Endothelial cell (in vitro differentiated cells): ENCODE results near the gene PRKG1. TPM values are rescaled to one million over a fixed set of nuclear protein-coding genes. Genes with fewer than 3 reads are reported as not detected.

Experiments
- DNase-seq: peaks from one replicate; pipeline ENCODE4 v3.0.0; 2021; ENCODE audit warnings: low spot score
- H3K27ac Mint-ChIP-seq: one replicate; pipeline ENCODE4 v1.8.0; 2021; ENCODE audit warnings: mixed read lengths, inconsistent platforms; ENCODE audit not compliant: unreplicated experiment
- H3K27me3 Mint-ChIP-seq: one replicate; pipeline ENCODE4 v1.8.0; 2021; ENCODE audit warnings: mild to moderate bottlenecking, moderate library complexity, mixed read lengths, inconsistent platforms; ENCODE audit not compliant: unreplicated experiment
- H3K36me3 Mint-ChIP-seq: one replicate; pipeline ENCODE4 v1.8.0; 2021; ENCODE audit warnings: mild to moderate bottlenecking, low read depth, mixed read lengths, inconsistent platforms; ENCODE audit not compliant: unreplicated experiment
- H3K4me1 Mint-ChIP-seq: one replicate; pipeline ENCODE4 v1.8.0; 2021; ENCODE audit warnings: mild to moderate bottlenecking, mixed read lengths, inconsistent platforms; ENCODE audit not compliant: unreplicated experiment
- H3K4me3 Mint-ChIP-seq: one replicate; pipeline ENCODE4 v1.8.0; 2021; ENCODE audit warnings: mild to moderate bottlenecking, mixed read lengths, inconsistent platforms; ENCODE audit not compliant: unreplicated experiment
- H3K9me3 Mint-ChIP-seq: one replicate; pipeline ENCODE4 v1.8.0; 2021; ENCODE audit warnings: mixed read lengths, inconsistent platforms; ENCODE audit not compliant: unreplicated experiment
- CTCF ChIP-seq: fragments of 200-600 bp; sonication (generic); IDR thresholded peaks from one replicate; pipeline ENCODE4 v1.5.0; 2021; ENCODE audit warnings: antibody characterized with exemption; ENCODE audit not compliant: unreplicated experiment
- total RNA-seq: library from RNA; stranded (reverse); fragmentation: NEBNext Ultra II Directional; extraction: Animal tissue kit (Norgen Biotek cat#: 25700); gene quantifications from one replicate; pipeline ENCODE4 v1.2.1, GENCODE V29; 2021; ENCODE audit not compliant: unreplicated experiment

PRKG1 gene
- total RNA-seq, 1 donor from 2014 or later = 10.7 TPM

DNA sequence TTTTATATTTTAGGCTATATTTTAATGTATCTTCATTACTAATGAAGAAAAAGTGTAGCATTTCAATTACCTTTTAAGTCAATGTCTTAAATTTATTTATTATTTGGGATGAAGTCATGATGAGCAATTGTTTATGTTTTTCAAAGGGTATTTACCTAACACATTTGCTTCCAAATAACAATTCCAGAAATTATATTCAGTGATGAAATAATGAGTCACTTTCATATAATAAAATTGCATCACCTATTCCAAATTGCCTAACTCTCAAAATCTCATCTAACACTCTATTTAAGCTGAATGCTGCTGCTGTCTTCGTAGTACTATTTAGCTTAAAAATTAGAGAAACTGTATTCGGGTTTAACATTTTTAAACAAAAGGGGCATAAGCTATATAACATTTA is 97.7 kb downstream of the PRKG1 start:
- Mint-ChIP-seq H3K36me3 (no peaks in the 10 kb centered on the region), H3K9me3 (no peaks in the 10 kb centered on the region), H3K4me1 (no peaks in the 10 kb centered on the region), H3K27ac (no peak overlapping the region), H3K27me3 (no peaks in the 10 kb centered on the region), H3K4me3 (no peak overlapping the region)
- DNase-seq = no peak
- no peak for TF ChIP-seq CTCF

DNA sequence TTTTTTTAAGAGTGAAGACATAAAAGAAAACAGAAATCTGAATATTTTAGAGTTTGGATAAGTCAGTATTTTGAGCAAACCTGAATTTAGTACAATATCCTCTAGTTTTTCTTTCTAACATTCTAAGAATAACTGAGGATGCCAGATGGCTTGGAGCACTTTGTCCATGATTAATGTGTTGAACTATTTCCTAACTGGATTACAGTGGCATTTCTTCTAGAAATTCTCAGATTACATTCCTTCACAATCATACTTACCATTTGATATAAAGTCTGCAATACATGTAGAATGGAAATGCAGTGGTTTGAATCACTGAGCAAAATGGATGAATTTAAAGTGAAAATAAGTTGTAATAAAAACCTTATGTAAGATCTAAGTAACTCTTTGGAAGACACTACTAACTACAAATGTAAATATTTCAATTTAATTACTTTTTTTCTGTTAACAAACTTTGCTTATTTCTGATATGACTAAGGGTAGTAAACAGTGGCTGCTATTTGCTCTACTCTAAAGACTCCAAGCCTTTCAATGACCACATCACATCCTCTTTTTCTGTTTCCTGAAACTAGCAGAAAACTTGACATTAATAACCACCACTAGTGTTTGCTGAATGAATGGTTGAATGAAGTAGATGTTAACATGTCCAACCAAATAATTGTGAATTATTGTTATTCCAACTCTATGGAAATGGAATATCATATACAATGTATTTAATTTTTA is 102.8 kb downstream of the PRKG1 start:
- Mint-ChIP-seq H3K27me3 (no peaks in the 10 kb centered on the region), H3K4me1 (no peaks in the 10 kb centered on the region), H3K36me3 (no peaks in the 10 kb centered on the region), H3K9me3 (no peaks in the 10 kb centered on the region), H3K4me3 (no peak overlapping the region), H3K27ac (no peak overlapping the region)
- no peak for TF ChIP-seq CTCF
- no peak for DNase-seq

DNA sequence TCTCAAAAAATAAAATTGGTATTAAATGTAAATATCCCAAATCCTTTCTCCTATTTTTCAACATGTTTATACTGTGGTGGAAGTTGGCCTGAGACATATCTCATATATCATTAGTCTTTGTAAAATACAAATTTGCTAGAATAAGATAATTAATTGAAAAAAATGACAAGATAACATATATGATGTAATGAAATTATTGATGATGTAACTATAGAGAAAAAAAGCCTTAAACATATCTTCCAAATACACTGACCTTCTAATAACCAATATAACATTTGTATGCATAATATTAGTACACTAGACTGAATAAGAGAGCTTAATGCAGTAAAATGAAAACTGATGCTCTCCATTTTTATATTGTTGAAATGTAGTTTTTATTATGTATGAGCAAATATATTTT is 104.3 kb downstream of the PRKG1 start:
- no peaks in the 10 kb centered on the region for H3K4me1 Mint-ChIP-seq
- H3K27me3 Mint-ChIP-seq = no peaks in the 10 kb centered on the region
- H3K4me3 Mint-ChIP-seq = no peak overlapping the region
- H3K9me3 Mint-ChIP-seq = no peaks in the 10 kb centered on the region
- DNase-seq = no peak
- no peaks in the 10 kb centered on the region for H3K36me3 Mint-ChIP-seq
- no peak for TF ChIP-seq CTCF
- no peak overlapping the region for H3K27ac Mint-ChIP-seq

GRCh38 chr10:51180141-51180540 is 105.9 kb downstream of the PRKG1 start:
- H3K27ac Mint-ChIP-seq = no peak overlapping the region
- no peak for DNase-seq

More at GRCh38 chr10:51180141-51180540, 105.9 kb downstream of the PRKG1 start:
- no peaks in the 10 kb centered on the region for H3K27me3 Mint-ChIP-seq
- no peaks in the 10 kb centered on the region for H3K9me3 Mint-ChIP-seq
- TF ChIP-seq CTCF = no peak
- H3K36me3 Mint-ChIP-seq = no peaks in the 10 kb centered on the region
- no peak overlapping the region for H3K4me3 Mint-ChIP-seq
- H3K4me1 Mint-ChIP-seq = no peaks in the 10 kb centered on the region
